Right renal pelvis (tissue), 4 donors: Measurements from ENCODE around the gene FSTL4. TPM values are rescaled to one million over a fixed set of nuclear protein-coding genes. Genes with fewer than 3 reads are reported as not detected.
A peak's percentile ranks its signal among the peaks of the same experiment; 100 is the strongest.

Experiments used
- DNase-seq, 4 donors: peaks; one replicate each; pipeline ENCODE4 v3.0.0-alpha.2; 2013; ENCODE audit warnings: low read depth in 4 of 4, low spot score in 3 of 4, missing footprints in 1 of 4
- polyA plus RNA-seq, 4 donors: library from polyadenylated mRNA; unstranded; fragments of 120-200 nt; gene quantifications; one replicate each; pipeline ENCODE4 v1.2.1, GENCODE V29; 2013; ENCODE audit not compliant: insufficient read length in 4 of 4

The FSTL4 gene
- polyA plus RNA-seq, 4 donors, result 0.74 to 1.1 (median 0.86) TPM

DNA sequence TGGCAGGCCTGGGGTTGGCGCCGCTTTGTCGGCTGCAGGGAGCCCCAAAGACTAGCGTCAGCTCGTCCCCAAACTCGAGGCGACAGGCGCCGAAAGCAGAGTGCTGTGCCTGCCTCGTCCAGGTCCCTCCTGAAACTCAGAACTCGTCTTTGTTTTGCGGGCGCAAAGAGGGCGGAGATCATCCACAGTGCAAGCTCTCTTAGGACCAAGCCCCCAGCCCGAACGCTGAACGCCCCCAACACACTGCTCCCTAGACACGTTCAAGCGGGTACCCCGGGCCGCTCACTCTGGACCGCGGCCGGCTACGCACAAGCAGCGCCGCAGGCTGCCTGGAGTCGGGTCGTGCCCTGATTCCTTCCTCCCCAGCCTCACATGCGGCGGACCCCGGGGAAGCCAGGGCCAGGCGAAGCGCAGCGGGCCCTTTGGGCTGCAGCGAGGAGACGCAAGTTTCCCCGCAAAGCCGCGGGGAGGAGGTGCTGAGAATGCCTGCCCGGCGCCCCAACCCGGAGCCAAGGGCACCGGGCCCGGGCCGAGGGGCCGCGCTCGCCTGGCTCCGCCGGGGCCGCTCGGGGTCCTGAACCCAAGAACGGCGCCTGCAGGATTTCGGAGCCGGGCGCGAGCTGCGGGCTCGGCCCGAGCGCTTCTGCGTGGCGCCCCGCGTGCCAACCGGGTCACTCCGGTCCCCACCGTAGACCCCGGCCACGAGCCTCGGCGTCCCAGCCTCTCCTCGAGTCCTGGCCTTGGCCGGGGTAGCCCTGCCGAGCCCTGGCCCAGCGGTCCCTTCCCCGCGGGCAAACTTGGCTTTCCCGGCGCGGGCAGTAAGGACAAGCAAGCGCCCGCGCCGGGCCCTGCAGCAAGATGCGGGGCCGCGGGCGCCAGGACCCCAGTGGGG, 738 bp downstream of the FSTL4 start:
- DNase-seq, result no peak

DNA sequence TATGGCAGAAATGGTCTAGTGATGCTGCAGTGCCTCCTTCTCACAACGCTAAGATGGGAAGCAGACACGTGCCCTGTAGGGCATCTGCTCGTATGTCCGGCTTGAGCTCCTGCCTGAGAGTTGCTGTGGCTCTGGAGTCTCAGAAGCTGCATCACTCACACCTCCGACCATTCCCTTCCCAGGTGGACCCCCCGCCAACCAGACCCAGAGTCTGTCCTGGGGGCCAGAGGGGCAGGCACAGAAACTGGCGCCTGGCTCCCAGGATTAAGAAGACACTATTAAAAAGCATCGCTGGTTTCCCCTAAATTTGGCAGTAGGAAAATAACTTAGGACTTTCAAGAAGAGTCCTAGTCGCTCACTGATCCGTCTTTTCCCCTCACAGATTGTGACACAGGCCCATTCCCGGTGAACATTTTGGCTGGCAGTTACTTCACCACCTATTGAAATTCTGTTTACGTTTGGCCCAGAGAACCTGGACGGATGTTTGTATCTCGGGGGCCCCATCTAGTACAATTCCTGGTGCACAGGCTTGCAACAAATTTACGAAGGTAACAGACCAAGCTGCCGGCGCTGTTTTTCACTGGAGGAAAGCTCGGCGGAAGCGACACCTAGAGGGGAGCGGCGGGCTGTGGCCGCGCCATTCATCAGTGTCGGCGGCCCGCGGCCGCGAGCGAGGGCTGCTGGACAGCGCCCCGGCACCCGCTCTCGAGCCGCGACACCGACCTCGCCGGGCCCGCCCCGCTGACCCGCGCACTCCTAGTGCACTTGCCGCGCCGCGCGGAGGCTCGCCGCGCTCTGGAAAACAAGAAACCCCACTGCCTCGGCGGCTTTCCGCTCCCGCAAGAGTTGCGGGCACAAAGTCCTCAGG, 1.6 kb downstream of the FSTL4 start:
- peak; percentile 44 to 65 (median 56) for DNase-seq

DNA sequence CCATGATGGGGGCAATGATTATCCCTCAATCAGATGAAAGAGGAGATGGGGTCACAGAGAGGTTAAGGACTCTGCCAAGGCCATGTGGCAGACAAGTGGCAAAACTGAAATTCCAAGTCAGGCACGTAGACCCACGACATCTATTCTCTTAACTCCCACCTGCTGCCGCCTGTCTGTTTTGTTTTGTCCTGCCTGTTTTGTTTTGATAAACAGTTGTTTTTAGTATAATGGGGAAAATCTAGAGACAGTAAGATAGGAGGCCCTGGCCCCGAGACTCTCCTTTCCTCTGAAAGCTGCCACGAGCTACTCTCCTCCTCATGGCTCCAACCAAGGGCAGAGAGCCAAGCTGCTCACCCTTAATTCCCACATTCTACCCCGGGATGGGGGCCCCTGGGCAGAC, 4.9 kb downstream of the FSTL4 start:
- DNase-seq, result no peak

- no peak for DNase-seq
These were observed 5.5 kb downstream of the FSTL4 start for GRCh38 chr5:133606835-133607234.

- DNase-seq, result no peak
These were observed 7.0 kb downstream of the FSTL4 start for GRCh38 chr5:133605323-133605722.

- DNase-seq, result no peak
These were observed 8.6 kb downstream of the FSTL4 start for GRCh38 chr5:133603711-133604110.

GRCh38 chr5:133602835-133603380, 9.4 kb downstream of the FSTL4 start:
- no peak for DNase-seq

DNA sequence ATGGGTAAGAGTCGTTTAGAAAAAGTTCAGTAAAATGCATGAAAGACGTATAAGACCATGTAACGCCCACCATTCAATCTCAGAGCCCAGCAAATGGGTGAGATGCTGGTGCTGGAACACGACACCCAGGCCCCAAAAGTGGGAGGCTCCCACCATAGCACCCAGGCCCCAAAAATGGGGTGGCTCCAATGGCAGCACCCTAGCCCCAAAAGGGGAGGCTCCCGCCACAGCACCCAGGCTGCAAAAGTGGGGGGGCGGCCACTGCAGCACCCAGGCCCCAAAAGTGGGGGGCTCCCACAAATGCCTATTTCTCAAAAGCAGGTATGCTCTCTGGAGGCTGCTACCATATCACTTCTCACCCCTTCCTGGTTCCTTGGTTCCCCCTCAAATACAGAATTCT, 12.7 kb downstream of the FSTL4 start:
- DNase-seq, result no peak

GRCh38 chr5:133599044-133599443, 13.3 kb downstream of the FSTL4 start:
- DNase-seq, result no peak

DNA sequence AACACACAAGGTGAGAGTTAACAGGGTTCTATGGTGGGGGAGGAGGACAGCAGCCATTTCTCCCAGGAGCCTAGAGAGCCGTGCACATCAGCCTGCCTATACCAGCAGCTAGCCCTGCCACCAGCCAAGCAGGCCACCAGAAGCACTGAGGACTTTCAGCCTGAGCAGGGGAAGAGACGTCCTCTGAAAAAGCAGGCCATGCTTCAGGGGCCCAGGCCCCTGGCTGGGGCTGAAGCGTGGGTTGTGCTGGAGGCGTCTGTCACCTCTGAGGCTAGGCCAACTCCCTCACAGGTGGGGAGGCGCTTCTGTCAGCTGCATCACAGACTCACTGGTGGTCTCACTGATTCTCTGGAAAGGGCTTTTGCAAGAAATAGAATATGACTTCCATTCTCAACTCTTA, 16.3 kb downstream of the FSTL4 start:
- no peak for DNase-seq

DNA sequence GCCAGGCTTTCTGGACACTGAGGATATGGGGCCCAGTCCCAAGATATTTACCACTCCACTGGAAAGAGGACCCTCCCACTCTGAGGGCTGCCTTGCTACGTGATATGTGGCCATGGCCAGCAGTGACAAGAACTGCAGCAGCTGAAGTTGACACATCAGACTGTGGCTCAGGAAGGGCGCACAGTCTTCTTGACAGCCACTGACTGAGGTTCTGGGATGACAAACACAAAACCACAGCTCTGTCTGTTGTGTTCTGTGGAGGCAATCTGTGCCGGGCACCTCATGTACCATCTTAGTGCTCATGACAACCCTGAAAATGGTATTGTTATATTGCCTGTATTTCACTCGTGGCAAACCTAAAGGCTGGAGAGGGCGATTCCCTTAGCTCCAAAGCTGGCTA, 16.9 kb downstream of the FSTL4 start:
- DNase-seq, result no peak

GRCh38 chr5:133589286-133589685, 23.1 kb downstream of the FSTL4 start:
- no peak for DNase-seq

DNA sequence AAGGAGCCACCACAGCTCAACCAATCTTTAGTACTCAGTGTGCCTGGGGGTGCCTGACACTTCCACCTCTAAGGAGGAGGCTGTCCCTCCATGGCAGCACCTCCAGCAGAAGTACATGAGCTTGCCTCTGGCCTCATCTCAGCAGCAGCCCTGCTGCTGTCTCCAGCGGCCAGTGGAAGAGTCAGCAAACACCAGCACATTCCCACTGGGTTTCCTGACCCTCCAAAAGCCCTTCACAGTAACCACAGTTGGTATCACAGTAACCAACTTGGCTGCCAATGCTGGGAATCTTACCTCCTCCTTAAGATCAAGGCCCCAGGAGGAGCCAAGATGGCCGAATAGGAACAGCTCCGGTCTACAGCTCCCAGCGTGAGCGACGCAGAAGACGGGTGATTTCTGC, 29.4 kb downstream of the FSTL4 start:
- DNase-seq, result no peak

DNA sequence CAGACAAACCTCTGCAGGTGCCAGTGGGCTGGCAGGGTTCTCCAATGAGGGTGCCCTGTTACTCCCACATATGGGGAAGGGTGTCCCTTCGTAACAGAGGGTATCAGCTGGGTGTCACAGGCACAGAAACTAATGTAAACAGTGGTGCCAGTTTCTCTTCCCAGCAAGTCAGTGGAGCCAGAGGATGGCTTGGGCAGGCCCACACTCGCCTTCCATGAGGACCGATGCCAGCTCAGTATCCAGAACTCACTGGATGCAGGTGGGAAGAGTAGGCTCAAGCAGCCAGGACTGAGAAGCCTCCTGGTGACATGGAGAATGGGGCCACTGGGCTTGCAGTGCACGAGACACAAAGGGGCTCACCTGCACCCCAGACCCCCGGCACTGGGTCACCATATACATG, 30.4 kb downstream of the FSTL4 start:
- no peak for DNase-seq

GRCh38 chr5:133581348-133581747, 31.0 kb downstream of the FSTL4 start:
- DNase-seq, result no peak

GRCh38 chr5:133580618-133581017, 31.7 kb downstream of the FSTL4 start:
- DNase-seq, result no peak

DNA sequence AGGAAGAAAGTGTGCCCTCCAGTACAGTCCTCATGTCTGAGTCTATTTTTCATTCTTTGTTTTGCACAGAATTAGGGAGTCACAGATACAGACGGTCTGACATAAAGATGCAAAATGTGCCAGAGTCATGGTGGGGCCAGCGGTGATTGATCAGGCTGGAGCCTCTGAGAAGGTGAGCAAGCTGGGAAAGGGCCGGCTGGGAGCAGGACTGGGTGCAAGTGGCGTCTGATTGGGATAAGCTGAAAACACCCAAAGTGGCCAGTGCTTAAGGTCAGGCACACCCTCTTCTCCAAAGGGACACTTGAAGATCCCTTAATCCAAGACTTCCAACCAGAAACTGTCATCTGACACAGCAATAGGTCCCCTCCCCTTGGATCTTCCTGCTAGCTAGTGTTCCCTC, 32.6 kb downstream of the FSTL4 start:
- no peak for DNase-seq

DNA sequence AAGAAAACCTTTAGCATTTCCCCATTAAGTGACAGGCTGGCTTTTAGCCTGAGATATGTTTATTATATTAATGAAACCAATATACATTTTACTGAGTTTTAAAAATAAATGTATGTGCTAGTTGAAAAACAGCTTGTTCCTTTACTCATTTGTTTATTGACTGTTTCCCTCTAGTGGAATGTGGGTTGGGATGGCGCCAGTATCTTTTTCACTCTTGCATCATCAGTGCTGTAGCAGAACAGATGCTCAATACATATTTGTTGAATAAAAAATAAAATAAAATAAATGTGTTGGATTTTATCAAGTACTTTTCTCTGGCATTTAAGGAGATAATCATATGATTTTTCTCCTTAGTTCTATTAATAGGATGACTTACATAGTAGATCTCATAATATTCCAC, 43.0 kb downstream of the FSTL4 start:
- DNase-seq, result no peak

DNA sequence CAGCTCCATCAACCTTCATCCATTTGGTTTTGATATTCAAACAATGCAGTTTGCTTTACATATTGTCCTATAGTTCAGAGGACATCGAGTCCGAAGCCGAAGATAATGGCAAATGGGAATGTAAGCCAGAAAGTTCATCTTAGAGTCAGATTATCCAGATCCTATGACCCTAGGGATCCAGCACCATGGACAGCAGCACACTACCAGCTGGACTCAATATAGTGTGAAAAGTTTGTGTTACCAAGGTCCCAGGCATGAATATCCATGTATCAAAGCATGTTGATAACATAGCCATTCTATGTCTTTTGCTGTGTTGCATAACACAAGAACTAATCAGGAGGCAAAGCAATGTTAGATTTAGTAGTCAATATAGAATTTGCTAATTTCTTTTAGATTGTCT, 46.3 kb downstream of the FSTL4 start:
- DNase-seq, result peak; percentile 23 to 46 (median 36)

GRCh38 chr5:133564921-133565565, 47.3 kb downstream of the FSTL4 start:
- DNase-seq, result no peak

- no peak for DNase-seq
These were observed 49.8 kb downstream of the FSTL4 start for GRCh38 chr5:133562554-133562953.
